Measurements from ENCODE around the gene ZNF558.

The ZNF558 gene

GRCh38 chr19:8835877-8836276, 3.8 kb upstream of the ZNF558 start:
- peaks cover 0 to 4% of the 10 kb centered on the region in 2 donors for H3K27me3 ChIP-seq (ENCODE audit: control insufficient read depth in 1 of 2, insufficient read depth in 2 of 2, low read length in 2 of 2)
- H3K4me1 ChIP-seq (ENCODE audit: control insufficient read depth, insufficient read depth, low read length): peaks cover 9% of the 10 kb centered on the region
- no peaks in the 10 kb centered on the region for H3K36me3 ChIP-seq (ENCODE audit: control insufficient read depth in 2 of 2, insufficient read depth in 2 of 2, low read length in 2 of 2)
- H3K27ac ChIP-seq (ENCODE audit: low read length): no peak overlapping the region
- no peak overlapping the region for H3K4me3 ChIP-seq (ENCODE audit: low read length in 2 of 2)
- H3K9ac ChIP-seq (ENCODE audit: low read length in 2 of 2): no peak overlapping the region
- no peaks in the 10 kb centered on the region for H3K9me3 ChIP-seq (ENCODE audit: control insufficient read depth in 2 of 2, low read length in 2 of 2)

GRCh38 chr19:8835446-8835845, 3.3 kb upstream of the ZNF558 start:
- no peaks in the 10 kb centered on the region for H3K36me3 ChIP-seq (ENCODE audit: control insufficient read depth in 2 of 2, insufficient read depth in 2 of 2, low read length in 2 of 2)
- peaks cover 9% of the 10 kb centered on the region for H3K4me1 ChIP-seq (ENCODE audit: control insufficient read depth, insufficient read depth, low read length)
- no peak overlapping the region for H3K9ac ChIP-seq (ENCODE audit: low read length in 2 of 2)
- peaks cover 0 to 4% of the 10 kb centered on the region in 2 donors for H3K27me3 ChIP-seq (ENCODE audit: control insufficient read depth in 1 of 2, insufficient read depth in 2 of 2, low read length in 2 of 2)
- no peaks in the 10 kb centered on the region for H3K9me3 ChIP-seq (ENCODE audit: control insufficient read depth in 2 of 2, low read length in 2 of 2)
- H3K4me3 ChIP-seq (ENCODE audit: low read length in 2 of 2): no peak overlapping the region
- H3K27ac ChIP-seq (ENCODE audit: low read length): no peak overlapping the region

GRCh38 chr19:8831832-8832131, 322 bp downstream of the ZNF558 start:
- no peaks in the 10 kb centered on the region for H3K27me3 ChIP-seq (ENCODE audit: control insufficient read depth in 1 of 2, insufficient read depth in 2 of 2, low read length in 2 of 2)
- H3K9me3 ChIP-seq (ENCODE audit: control insufficient read depth in 2 of 2, low read length in 2 of 2): no peaks in the 10 kb centered on the region
- peak overlapping the region; percentile 80 for H3K27ac ChIP-seq (ENCODE audit: low read length)
- peak overlapping the region; percentile 83 to 91 for H3K4me3 ChIP-seq (ENCODE audit: low read length in 2 of 2)
- H3K36me3 ChIP-seq (ENCODE audit: control insufficient read depth in 2 of 2, insufficient read depth in 2 of 2, low read length in 2 of 2): peaks cover 10 to 18% of the 10 kb centered on the region in 2 donors
- H3K4me1 ChIP-seq (ENCODE audit: control insufficient read depth, insufficient read depth, low read length): peaks cover 9% of the 10 kb centered on the region
- peak overlapping the region; percentile 90 to 95 for H3K9ac ChIP-seq (ENCODE audit: low read length in 2 of 2)

- Histone ChIP-seq H3K36me3 (ENCODE audit: control insufficient read depth in 2 of 2, insufficient read depth in 2 of 2, low read length in 2 of 2) (peaks cover 10 to 21% of the 10 kb centered on the region in 2 donors), H3K27ac (ENCODE audit: low read length) (peak overlapping the region; percentile 80), H3K27me3 (ENCODE audit: control insufficient read depth in 1 of 2, insufficient read depth in 2 of 2, low read length in 2 of 2) (no peaks in the 10 kb centered on the region), H3K4me1 (ENCODE audit: control insufficient read depth, insufficient read depth, low read length) (peaks cover 9% of the 10 kb centered on the region), H3K4me3 (ENCODE audit: low read length in 2 of 2) (peak overlapping the region; percentile 83 to 91), H3K9me3 (ENCODE audit: control insufficient read depth in 2 of 2, low read length in 2 of 2) (no peaks in the 10 kb centered on the region), H3K9ac (ENCODE audit: low read length in 2 of 2) (peak overlapping the region; percentile 90 to 95)
Measured at GRCh38 chr19:8831373-8831772, 731 bp downstream of the ZNF558 start.

- peaks cover 36 to 41% of the 10 kb centered on the region in 2 donors for H3K36me3 ChIP-seq (ENCODE audit: control insufficient read depth in 2 of 2, insufficient read depth in 2 of 2, low read length in 2 of 2)
Measured at GRCh38 chr19:8827277-8827676, 4.8 kb downstream of the ZNF558 start.

GRCh38 chr19:8826371-8826770, 5.7 kb downstream of the ZNF558 start:
- H3K4me1 ChIP-seq (ENCODE audit: control insufficient read depth, insufficient read depth, low read length): peaks cover 19% of the 10 kb centered on the region
- peaks cover 41 to 48% of the 10 kb centered on the region in 2 donors for H3K36me3 ChIP-seq (ENCODE audit: control insufficient read depth in 2 of 2, insufficient read depth in 2 of 2, low read length in 2 of 2)
- H3K9me3 ChIP-seq (ENCODE audit: control insufficient read depth in 2 of 2, low read length in 2 of 2): no peaks in the 10 kb centered on the region
- H3K27me3 ChIP-seq (ENCODE audit: control insufficient read depth in 1 of 2, insufficient read depth in 2 of 2, low read length in 2 of 2): no peaks in the 10 kb centered on the region
- no peak overlapping the region for H3K27ac ChIP-seq (ENCODE audit: low read length)
- H3K9ac ChIP-seq (ENCODE audit: low read length in 2 of 2): no peak overlapping the region
- no peak overlapping the region for H3K4me3 ChIP-seq (ENCODE audit: low read length in 2 of 2)

More at GRCh38 chr19:8827277-8827676, 4.8 kb downstream of the ZNF558 start:
- H3K4me1 ChIP-seq (ENCODE audit: control insufficient read depth, insufficient read depth, low read length): peaks cover 16% of the 10 kb centered on the region
- H3K27me3 ChIP-seq (ENCODE audit: control insufficient read depth in 1 of 2, insufficient read depth in 2 of 2, low read length in 2 of 2): no peaks in the 10 kb centered on the region
- no peak overlapping the region for H3K4me3 ChIP-seq (ENCODE audit: low read length in 2 of 2)
- no peak overlapping the region for H3K27ac ChIP-seq (ENCODE audit: low read length)
- no peak overlapping the region for H3K9ac ChIP-seq (ENCODE audit: low read length in 2 of 2)
- no peaks in the 10 kb centered on the region for H3K9me3 ChIP-seq (ENCODE audit: control insufficient read depth in 2 of 2, low read length in 2 of 2)

GRCh38 chr19:8821748-8822241, 10.3 kb downstream of the ZNF558 start:
- Histone ChIP-seq H3K27ac (ENCODE audit: low read length) (peak overlapping the region; percentile 73), H3K27me3 (ENCODE audit: control insufficient read depth in 1 of 2, insufficient read depth in 2 of 2, low read length in 2 of 2) (no peaks in the 10 kb centered on the region), H3K4me3 (ENCODE audit: low read length in 2 of 2) (no peak overlapping the region), H3K4me1 (ENCODE audit: control insufficient read depth, insufficient read depth, low read length) (peaks cover 21% of the 10 kb centered on the region), H3K9ac (ENCODE audit: low read length in 2 of 2) (peak overlapping the region in 1 of 2 donors; percentile 18), H3K36me3 (ENCODE audit: control insufficient read depth in 2 of 2, insufficient read depth in 2 of 2, low read length in 2 of 2) (peaks cover 52 to 71% of the 10 kb centered on the region in 2 donors), H3K9me3 (ENCODE audit: control insufficient read depth in 2 of 2, low read length in 2 of 2) (peaks cover 4 to 5% of the 10 kb centered on the region in 2 donors)

GRCh38 chr19:8820234-8820633, 11.9 kb downstream of the ZNF558 start:
- Histone ChIP-seq H3K27me3 (ENCODE audit: control insufficient read depth in 1 of 2, insufficient read depth in 2 of 2, low read length in 2 of 2) (no peaks in the 10 kb centered on the region), H3K4me1 (ENCODE audit: control insufficient read depth, insufficient read depth, low read length) (peaks cover 21% of the 10 kb centered on the region), H3K4me3 (ENCODE audit: low read length in 2 of 2) (no peak overlapping the region), H3K9me3 (ENCODE audit: control insufficient read depth in 2 of 2, low read length in 2 of 2) (peaks cover 12 to 18% of the 10 kb centered on the region in 2 donors), H3K36me3 (ENCODE audit: control insufficient read depth in 2 of 2, insufficient read depth in 2 of 2, low read length in 2 of 2) (peaks cover 61 to 80% of the 10 kb centered on the region in 2 donors), H3K9ac (ENCODE audit: low read length in 2 of 2) (no peak overlapping the region), H3K27ac (ENCODE audit: low read length) (no peak overlapping the region)

GRCh38 chr19:8815780-8816179, 16.3 kb downstream of the ZNF558 start:
- H3K9me3 ChIP-seq (ENCODE audit: control insufficient read depth in 2 of 2, low read length in 2 of 2): peaks cover 46 to 54% of the 10 kb centered on the region in 2 donors
- no peak overlapping the region for H3K27ac ChIP-seq (ENCODE audit: low read length)
- no peaks in the 10 kb centered on the region for H3K27me3 ChIP-seq (ENCODE audit: control insufficient read depth in 1 of 2, insufficient read depth in 2 of 2, low read length in 2 of 2)
- H3K4me3 ChIP-seq (ENCODE audit: low read length in 2 of 2): peak overlapping the region in 1 of 2 donors; percentile 31
- H3K4me1 ChIP-seq (ENCODE audit: control insufficient read depth, insufficient read depth, low read length): no peaks in the 10 kb centered on the region
- H3K36me3 ChIP-seq (ENCODE audit: control insufficient read depth in 2 of 2, insufficient read depth in 2 of 2, low read length in 2 of 2): peaks cover 79 to 84% of the 10 kb centered on the region in 2 donors
- no peak overlapping the region for H3K9ac ChIP-seq (ENCODE audit: low read length in 2 of 2)

GRCh38 chr19:8814176-8814575, 17.9 kb downstream of the ZNF558 start:
- H3K27ac ChIP-seq (ENCODE audit: low read length): no peak overlapping the region
- H3K36me3 ChIP-seq (ENCODE audit: control insufficient read depth in 2 of 2, insufficient read depth in 2 of 2, low read length in 2 of 2): peaks cover 78 to 84% of the 10 kb centered on the region in 2 donors
- no peaks in the 10 kb centered on the region for H3K4me1 ChIP-seq (ENCODE audit: control insufficient read depth, insufficient read depth, low read length)
- no peaks in the 10 kb centered on the region for H3K27me3 ChIP-seq (ENCODE audit: control insufficient read depth in 1 of 2, insufficient read depth in 2 of 2, low read length in 2 of 2)
- no peak overlapping the region for H3K4me3 ChIP-seq (ENCODE audit: low read length in 2 of 2)
- peaks cover 60 to 63% of the 10 kb centered on the region in 2 donors for H3K9me3 ChIP-seq (ENCODE audit: control insufficient read depth in 2 of 2, low read length in 2 of 2)
- no peak overlapping the region for H3K9ac ChIP-seq (ENCODE audit: low read length in 2 of 2)

GRCh38 chr19:8811315-8812172, 20.6 kb downstream of the ZNF558 start:
- no peaks in the 10 kb centered on the region for H3K4me1 ChIP-seq (ENCODE audit: control insufficient read depth, insufficient read depth, low read length)
- H3K9ac ChIP-seq (ENCODE audit: low read length in 2 of 2): no peak overlapping the region
- peak overlapping the region in 1 of 2 donors; percentile 52 for H3K4me3 ChIP-seq (ENCODE audit: low read length in 2 of 2)
- peaks cover 74 to 85% of the 10 kb centered on the region in 2 donors for H3K36me3 ChIP-seq (ENCODE audit: control insufficient read depth in 2 of 2, insufficient read depth in 2 of 2, low read length in 2 of 2)
- H3K27me3 ChIP-seq (ENCODE audit: control insufficient read depth in 1 of 2, insufficient read depth in 2 of 2, low read length in 2 of 2): no peaks in the 10 kb centered on the region
- H3K9me3 ChIP-seq (ENCODE audit: control insufficient read depth in 2 of 2, low read length in 2 of 2): peaks cover 71 to 80% of the 10 kb centered on the region in 2 donors
- no peak overlapping the region for H3K27ac ChIP-seq (ENCODE audit: low read length)
